HG03280 (cell line): Measurements from ENCODE around the gene RAPGEF4.

ENCODE experiments used
- ATAC-seq: cut with Tn5 transposase; IDR thresholded peaks from one replicate; pipeline ENCODE4 v1.9.1; 2021; ENCODE audit warnings: mild to moderate bottlenecking, moderate library complexity; ENCODE audit not compliant: unreplicated experiment

The RAPGEF4 gene

DNA sequence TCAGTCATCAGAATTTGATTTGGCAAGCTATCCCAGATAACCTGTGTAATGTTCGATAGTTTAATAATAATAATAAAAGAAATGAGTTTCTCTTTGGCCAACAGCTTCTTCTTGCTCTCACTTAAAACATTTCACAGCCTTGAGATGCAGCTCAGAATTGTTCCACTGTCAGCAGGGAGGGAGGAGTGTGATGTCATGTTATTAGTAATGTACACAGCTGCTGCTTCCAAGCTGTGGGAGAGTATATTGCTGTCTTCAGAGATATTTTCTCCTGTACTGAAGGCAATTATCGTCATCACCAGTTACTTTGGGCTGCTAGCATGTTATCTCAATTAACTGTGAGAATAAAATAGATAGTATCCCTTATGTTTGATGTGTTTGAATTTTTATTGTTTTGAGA, 193.1 kb downstream of the RAPGEF4 start:
- no peak for ATAC-seq

- no peak for ATAC-seq
These were observed 194.0 kb downstream of the RAPGEF4 start for GRCh38 chr2:172929644-172930043.

GRCh38 chr2:172930871-172931255, 195.2 kb downstream of the RAPGEF4 start:
- no peak for ATAC-seq

DNA sequence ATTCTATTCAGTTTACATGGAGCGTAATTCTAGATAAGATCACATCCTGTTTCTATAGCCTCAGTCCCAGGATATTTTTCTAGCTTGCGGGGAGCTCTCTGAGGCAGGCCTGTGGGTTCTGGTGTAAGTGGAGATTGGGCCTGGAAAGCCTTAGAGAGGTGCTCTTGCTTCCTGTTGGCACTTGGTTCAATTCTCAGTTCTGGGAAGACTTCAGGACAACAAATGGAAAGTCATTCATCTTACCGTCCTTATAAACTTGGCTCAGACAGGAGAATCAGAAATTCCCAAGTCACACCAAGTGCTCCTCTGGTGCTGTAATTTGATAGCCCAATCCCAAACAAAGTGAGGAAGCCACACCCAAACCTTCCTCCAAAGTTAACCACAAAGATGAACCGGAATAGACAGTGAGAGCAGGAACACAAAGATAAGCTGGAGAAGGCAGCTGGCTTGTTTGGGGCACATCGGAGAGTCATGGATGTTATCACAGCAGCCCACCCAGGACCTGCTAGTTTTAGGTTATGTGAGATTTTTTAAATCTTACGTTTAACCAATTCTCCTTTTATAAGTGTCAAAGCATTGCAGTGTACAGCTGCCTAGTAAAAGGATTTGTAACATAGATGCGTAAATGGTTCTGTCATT, 195.7 kb downstream of the RAPGEF4 start:
- ATAC-seq: no peak

DNA sequence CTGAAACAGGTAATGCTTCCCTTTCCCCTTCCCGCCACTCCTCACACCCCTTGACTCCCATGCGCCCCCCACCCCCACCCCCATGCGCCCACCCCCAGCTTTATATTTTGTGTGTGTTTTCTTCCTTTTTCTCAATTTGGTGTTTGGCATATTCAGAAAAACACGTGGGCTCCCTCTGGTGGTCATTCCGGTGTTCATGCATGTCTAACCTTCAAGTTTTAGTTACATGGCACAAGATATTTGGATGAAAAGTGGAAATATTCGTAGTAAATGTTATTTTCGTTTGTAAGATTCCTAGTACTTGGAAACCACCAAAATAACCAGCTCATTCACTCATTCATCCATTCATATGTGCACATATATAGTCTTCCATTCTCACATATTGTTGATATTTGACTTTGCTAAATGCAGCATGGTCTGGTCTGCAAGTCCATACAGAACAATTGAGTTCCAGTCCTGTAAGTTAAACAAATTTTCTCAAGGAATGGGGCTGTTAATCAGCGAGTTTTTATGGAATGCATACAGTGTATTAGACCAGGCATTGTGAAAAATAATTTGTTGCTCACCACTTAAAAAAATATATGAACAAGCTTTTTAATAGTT, 196.4 kb downstream of the RAPGEF4 start:
- ATAC-seq: no peak

DNA sequence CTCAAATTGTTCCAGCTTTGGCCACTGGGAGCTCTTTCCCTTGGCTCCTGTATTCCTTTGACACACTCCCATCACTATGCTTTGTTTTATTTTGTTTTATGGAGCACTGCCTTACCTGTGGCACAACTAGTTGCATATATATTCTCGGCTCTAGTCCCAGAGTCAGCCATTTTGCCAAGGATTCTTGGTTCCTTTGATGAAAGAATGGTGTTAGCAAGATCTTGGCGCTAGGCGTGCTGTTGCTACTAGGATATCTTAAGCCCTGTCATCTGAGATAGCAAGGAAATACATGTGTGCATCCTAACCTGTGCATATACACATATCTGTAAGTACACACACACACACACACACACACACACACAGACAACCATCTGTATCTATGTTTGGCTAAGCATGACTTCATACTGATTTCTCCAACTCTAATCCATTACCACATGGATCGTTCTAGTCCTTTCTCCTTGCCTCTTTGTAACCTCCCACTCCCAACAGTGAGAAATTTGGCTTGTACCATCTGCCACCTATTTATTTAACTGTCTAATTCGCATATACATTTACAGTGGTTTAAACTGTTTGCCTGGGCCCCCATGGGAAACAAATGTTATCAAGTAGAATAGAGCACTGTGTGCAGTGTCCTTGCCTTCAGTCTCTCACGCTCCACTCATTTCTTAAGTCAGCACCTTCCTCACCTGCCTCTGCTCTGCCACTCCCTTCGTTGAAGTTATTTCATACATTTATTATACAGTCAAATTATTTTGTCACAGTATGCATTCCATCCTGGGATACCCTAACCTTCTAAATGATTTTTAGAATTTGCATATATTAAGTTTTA, 202.5 kb downstream of the RAPGEF4 start:
- ATAC-seq: no peak

DNA sequence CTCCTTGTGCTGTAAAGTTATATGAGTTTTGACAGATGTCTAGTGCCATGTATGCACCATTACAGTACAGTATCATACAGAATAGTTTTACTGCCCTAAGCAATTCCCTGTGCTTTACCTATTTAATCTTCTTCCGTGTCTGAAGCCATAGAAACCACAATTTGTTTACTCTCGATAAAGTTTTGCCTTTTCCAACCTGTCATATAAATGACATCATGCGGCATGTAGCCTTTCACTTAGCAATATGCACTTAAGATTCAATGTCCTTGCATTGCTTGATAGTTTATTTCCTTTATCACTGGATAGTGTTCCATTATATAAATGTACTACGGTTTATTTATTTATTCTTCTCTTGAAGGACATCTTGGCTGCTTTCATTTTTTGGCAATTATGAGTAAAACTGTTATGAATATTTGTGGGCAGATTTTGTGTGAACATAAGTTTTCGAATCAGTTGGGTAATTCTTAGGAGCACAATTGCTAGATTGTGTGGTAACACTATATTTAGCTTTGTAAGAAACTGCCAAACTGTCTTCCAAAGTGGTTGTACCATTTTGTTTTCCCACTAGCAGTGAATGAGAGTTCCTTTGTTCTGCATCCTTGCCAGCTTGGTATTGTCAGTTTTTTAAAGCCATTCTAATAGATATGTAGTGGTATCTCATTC, 203.2 kb downstream of the RAPGEF4 start:
- ATAC-seq: no peak

DNA sequence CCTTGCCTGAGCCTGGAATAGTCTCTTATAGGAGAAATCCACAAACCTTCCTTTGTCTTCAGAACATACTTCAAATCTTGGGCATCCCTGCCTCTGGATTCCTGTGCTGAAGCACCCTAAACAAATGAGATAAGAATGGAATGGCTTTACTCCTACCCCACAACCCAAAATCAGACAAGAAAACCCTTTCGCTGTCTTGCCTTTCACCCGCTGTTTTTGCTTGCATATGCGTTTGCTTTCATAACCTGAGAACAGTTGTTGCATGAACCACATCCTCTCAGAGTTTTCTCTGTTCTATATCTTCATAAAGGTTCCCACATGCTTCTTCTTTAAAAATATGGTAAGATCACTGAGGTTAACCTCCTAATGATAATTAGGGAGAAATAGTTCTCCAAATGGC, 207.9 kb downstream of the RAPGEF4 start:
- ATAC-seq: no peak

GRCh38 chr2:172944022-172944793, 208.6 kb downstream of the RAPGEF4 start:
- ATAC-seq: no peak

GRCh38 chr2:172944794-172945509, 209.3 kb downstream of the RAPGEF4 start:
- no peak for ATAC-seq

GRCh38 chr2:172945510-172945850, 209.8 kb downstream of the RAPGEF4 start:
- ATAC-seq: no peak

GRCh38 chr2:172947461-172948153, 212.0 kb downstream of the RAPGEF4 start:
- ATAC-seq: no peak

- no peak for ATAC-seq
These were observed 213.9 kb downstream of the RAPGEF4 start for GRCh38 chr2:172949522-172949921.

DNA sequence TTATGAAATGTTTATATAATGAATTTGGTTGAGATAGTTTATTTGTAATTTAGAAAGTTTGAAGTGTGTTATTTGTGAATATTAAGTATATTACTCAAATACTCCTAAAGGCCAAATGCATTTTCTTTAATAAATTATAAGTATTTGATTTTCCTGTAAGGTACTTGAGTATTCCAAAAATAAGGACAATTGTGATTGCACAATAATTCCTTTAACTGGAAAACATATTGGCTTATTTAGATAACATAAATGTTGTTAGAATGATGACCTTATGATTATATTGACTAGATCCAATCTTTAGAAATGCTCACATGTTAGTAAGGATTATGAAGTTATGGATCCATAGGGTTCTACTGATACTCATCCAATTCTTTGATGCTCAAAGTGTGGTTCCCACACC, 214.9 kb downstream of the RAPGEF4 start:
- no peak for ATAC-seq

DNA sequence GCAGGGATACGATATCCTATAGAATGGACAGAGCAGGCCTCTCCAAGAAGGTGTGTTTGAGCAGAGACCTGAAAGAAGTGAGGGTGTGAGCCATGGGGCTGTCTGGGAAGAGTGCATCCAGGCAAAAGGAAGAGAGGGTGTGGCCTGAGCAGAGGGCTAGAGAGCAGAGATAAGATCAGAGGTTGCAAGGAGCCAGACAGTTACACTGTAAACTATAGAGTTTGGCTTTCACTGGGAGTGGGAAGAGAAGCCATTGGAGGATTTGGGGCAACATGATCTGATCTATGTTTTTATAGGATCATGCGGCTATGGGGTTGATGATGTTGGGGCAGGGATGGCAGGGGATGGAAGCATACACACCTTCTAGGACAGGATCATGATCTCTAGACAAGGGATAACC, 215.9 kb downstream of the RAPGEF4 start:
- ATAC-seq: no peak

DNA sequence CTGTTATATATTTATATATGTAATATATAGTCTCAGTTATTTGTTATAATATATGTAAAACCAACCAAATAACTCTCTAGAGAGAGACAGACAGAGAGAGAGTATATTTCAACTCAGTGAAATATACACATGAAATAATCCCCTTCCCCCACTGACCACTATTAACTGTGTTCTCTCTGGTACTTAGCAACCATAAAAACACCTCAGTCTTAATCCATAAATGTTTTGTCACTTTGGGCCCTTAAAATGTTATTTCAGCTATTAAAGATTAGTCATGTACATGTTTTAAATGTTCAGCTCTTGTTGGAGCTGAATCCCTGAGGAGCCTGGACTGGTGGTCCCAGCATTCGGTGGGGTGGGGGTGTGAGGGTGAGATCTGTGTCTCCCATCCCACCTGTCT, 217.8 kb downstream of the RAPGEF4 start:
- no peak for ATAC-seq

DNA sequence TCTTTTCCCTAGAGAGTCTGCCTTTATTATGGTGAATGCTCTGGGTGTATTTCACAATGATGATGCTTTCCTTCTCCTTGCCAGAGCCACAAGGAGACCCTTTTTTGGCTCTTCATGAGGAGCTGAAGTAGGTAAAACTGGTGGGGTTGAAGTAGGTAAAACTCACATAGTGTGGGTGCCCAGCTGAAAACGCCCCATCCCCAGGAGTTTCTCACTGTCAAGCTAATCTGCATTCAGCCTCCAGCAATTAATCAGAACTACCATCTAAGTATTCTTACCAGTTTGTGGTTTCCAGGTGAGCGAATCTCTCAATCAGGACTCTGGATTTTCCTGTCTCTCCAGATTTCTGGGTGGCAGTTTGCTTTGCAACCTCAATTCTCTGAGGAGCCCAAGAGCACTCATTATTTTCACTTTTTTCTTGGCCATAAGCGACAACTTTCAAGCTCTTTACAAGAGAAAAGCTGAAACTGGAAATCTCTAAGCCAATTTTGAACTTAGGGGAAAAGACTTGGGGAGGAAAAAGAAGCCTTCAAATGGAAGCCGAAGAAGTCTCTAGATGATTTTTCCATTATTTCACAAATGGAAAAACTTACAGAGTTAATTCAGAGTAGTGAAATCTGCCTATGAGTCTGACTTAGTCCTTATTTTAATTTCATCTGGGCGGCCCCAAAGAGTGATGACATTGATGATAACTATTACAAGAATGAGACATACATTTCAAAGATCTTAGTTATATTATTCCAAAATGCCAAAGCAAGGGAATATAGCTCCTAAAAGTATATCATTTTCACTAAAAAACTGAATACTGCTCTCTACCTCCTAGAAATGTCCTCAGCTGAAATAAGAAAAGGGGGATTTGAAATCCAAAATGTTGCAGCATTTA, 218.6 kb downstream of the RAPGEF4 start:
- ATAC-seq: no peak

GRCh38 chr2:172955587-172955986, 219.9 kb downstream of the RAPGEF4 start:
- ATAC-seq: no peak

DNA sequence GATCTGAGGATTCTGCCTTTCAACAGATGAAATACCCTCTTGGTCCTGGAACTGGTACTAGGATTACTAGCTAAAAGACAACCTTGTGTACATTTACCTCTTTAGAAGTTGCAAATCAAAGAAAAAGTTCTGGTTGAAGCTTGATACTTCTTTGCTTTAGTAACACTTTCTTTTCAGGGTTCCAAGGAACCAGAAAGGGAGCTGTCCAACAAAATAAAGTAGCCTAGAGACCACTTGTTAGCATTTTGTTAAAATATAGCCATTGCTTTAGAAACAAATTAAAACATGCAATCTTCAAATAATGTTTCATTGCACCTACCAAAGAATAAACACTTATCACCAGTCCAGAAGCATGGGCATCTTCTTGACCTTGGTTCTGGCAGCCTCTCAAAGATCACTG, 222.1 kb downstream of the RAPGEF4 start:
- no peak for ATAC-seq
